Lower lobe of right lung (tissue), 2 donors: ENCODE data around the gene TTC32. TPM values are rescaled to one million over a fixed set of nuclear protein-coding genes. Genes with fewer than 3 reads are reported as not detected.
"Not testable (repeated sequence)": the region's sequence is repeated elsewhere in the genome, so short reads cannot be mapped to it uniquely, and the experiment has no call there.

Experiments
- ATAC-seq, 2 donors: fragments of 200-7000 bp; cut with Tn5 transposase; one replicate each; pipeline ENCODE4 v1.9.1; 2020 to 2022; ENCODE audit warnings: mild to moderate bottlenecking in 2 of 2, moderate library complexity in 2 of 2
- DNase-seq: peaks from one replicate; pipeline ENCODE4 v3.0.0-alpha.2; 2020
- H3K27ac ChIP-seq: fragments of 200-600 bp; one replicate; pipeline ENCODE4 v1.8.0; 2022
- H3K27me3 ChIP-seq: fragments of 200-600 bp; one replicate; pipeline ENCODE4 v1.8.0; 2022; ENCODE audit warnings: low read depth
- H3K36me3 ChIP-seq: fragments of 200-600 bp; one replicate; pipeline ENCODE4 v1.8.0; 2022; ENCODE audit warnings: mild to moderate bottlenecking
- H3K4me1 ChIP-seq: fragments of 200-600 bp; one replicate; pipeline ENCODE4 v1.8.0; 2022
- H3K4me3 ChIP-seq: fragments of 200-600 bp; one replicate; pipeline ENCODE4 v1.8.0; 2022; ENCODE audit warnings: mild to moderate bottlenecking
- H3K9me3 ChIP-seq: fragments of 200-600 bp; one replicate; pipeline ENCODE4 v1.8.0; 2022
- intact Hi-C: fragments of 100-400 bp; cut with DNase I; formaldehyde crosslinking; loops from one replicate; pipeline ENCODE4 v1.11.0; 2022
- total RNA-seq: library from RNA; stranded (reverse); fragmentation: NEBNext Ultra II Directional; extraction: Animal tissue kit (Norgen Biotek cat#: 25700); gene quantifications from one replicate; pipeline ENCODE4 v1.2.1, GENCODE V29; 2021
- TF ChIP-seq, protein P1 (sequence below): fragments of 200-600 bp; IDR thresholded peaks from one replicate; pipeline ENCODE4 v1.8.0; 2022; ENCODE audit warnings: antibody characterized with exemption, mild to moderate bottlenecking
- donor health status: DM: no; HTN: yes; CAD: no; lungs with severe emphysema.

TTC32 gene
- total RNA-seq, 1 donor from 2014 or later, result 10.3 TPM

DNA sequence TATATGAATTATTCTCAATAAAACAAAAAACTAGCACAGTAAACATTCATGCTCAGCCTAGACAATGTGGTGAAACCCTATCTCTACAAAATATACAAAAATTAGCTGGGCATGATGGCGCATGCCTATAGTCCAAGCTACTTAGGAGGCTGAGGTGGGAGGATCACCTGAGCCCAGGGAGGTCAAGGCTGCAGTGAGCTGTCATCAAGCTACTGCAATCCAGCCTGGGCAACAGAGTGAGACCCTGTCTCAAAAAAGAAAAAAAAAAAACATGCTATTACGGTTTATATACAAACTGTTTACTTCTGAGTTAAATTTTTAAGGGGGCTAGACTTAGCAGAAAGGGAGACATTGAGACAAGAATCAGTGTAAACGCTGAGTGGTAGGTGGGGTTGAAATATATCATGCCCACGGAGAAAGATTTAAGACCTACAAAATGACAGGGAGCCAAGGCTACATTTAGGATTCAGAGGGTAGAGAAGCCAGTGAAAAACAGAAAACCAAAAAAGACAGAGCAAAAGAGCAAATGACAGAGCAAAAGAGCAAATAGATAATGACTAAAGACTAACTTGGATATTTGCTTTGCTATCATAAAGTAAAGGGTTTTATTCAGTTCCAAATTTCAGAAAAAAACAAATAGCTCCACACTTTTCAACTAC is 7.5 kb downstream of the TTC32 start:
- TF ChIP-seq, protein P1, sequence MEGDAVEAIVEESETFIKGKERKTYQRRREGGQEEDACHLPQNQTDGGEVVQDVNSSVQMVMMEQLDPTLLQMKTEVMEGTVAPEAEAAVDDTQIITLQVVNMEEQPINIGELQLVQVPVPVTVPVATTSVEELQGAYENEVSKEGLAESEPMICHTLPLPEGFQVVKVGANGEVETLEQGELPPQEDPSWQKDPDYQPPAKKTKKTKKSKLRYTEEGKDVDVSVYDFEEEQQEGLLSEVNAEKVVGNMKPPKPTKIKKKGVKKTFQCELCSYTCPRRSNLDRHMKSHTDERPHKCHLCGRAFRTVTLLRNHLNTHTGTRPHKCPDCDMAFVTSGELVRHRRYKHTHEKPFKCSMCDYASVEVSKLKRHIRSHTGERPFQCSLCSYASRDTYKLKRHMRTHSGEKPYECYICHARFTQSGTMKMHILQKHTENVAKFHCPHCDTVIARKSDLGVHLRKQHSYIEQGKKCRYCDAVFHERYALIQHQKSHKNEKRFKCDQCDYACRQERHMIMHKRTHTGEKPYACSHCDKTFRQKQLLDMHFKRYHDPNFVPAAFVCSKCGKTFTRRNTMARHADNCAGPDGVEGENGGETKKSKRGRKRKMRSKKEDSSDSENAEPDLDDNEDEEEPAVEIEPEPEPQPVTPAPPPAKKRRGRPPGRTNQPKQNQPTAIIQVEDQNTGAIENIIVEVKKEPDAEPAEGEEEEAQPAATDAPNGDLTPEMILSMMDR, result no peak
- ATAC-seq (no peak), DNase-seq (no peak)
- H3K27ac ChIP-seq, result no peak overlapping the region
- intact Hi-C loops, result no loop called here
- no peak overlapping the region for H3K4me3 ChIP-seq
- H3K9me3 ChIP-seq, result no peaks in the 10 kb centered on the region
- no peaks in the 10 kb centered on the region for H3K36me3 ChIP-seq
- H3K27me3 ChIP-seq, result no peaks in the 10 kb centered on the region
- peaks cover 42% of the 10 kb centered on the region for H3K4me1 ChIP-seq

DNA sequence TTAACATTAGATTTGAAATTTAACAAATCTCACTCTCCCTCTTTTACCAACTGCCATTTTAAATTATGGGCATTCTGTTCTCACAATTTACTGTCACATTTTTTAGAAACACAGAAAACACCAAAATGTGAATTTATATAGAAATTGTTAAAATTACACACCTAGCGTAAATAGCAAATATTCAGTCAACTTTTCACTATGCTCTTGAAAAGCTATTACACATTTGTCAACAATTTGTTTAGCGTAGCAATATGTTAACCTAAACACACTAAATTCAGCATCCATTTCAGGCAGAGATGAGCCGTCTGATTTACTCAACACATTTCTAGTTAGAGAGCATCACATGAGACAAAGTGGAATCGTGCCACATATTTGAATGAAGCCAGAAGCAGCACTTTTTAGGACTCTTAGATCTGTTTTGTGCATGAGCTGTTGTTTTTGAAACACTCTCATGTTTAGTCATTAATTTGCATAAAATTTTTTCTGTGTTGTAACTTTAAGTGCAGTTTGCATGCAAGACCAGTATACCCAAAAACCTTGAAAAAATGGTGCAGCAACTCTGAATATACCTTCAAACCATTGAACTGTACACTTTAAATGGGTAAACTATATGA is 8.2 kb downstream of the TTC32 start:
- H3K27ac ChIP-seq, result no peak overlapping the region
- intact Hi-C loops, result no loop called here
- DNase-seq (no peak), ATAC-seq (no peak)
- no peak overlapping the region for H3K4me3 ChIP-seq
- TF ChIP-seq, protein P1, result no peak
- no peaks in the 10 kb centered on the region for H3K36me3 ChIP-seq
- no peaks in the 10 kb centered on the region for H3K27me3 ChIP-seq
- H3K9me3 ChIP-seq, result no peaks in the 10 kb centered on the region
- peaks cover 36% of the 10 kb centered on the region for H3K4me1 ChIP-seq

DNA sequence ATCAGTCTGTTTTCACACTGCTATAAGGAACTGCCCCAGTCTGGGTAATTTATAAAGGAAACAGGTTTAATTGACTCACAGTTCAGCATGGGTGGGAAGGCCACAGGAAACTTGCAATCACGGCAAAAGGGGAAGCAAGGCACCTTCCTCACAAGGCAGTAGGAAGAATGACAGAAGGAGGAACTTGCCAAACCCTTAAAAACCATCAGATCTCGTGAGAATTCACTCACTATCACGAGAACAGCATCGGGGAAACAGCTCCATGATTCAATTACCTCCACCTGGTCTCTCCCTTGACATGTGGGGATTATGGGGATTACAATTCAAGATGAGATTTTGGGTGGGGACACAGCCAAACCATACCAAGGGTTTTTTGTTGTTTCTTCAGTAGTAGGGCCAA is 9.8 kb downstream of the TTC32 start:
- H3K4me3 ChIP-seq, H3K27me3 ChIP-seq, H3K36me3 ChIP-seq, DNase-seq, H3K9me3 ChIP-seq, H3K27ac ChIP-seq, intact Hi-C loops: not testable (repeated sequence)
- ATAC-seq, result peak; percentile 23 to 72
- peaks cover 19% of the 10 kb centered on the region for H3K4me1 ChIP-seq

DNA sequence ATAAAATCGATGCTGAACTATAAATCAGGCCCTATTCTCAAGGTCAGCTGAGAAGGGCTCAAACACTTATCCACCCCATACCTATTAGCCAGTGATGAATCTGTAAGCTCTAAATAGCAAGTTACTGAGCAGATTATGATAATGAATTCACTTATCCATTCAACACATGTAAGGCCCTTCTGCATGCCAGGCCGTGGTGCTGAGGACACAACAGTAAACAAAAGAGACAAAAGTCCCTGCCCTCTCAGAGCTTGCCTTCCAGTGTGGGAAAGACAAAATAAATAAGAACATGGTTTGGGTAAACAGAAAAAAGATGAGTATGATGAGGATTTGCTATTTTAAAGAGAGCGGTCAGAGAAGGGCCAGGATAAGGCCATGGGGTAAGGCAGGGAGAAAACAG is 11.7 kb downstream of the TTC32 start:
- intact Hi-C loops, result no loop called here
- ATAC-seq (no peak), DNase-seq (no peak)
- Histone ChIP-seq H3K9me3 (no peaks in the 10 kb centered on the region), H3K4me1 (peaks cover 2% of the 10 kb centered on the region), H3K36me3 (no peaks in the 10 kb centered on the region), H3K27ac (no peak overlapping the region), H3K4me3 (no peak overlapping the region), H3K27me3 (no peaks in the 10 kb centered on the region)
- TF ChIP-seq, protein P1, result no peak

DNA sequence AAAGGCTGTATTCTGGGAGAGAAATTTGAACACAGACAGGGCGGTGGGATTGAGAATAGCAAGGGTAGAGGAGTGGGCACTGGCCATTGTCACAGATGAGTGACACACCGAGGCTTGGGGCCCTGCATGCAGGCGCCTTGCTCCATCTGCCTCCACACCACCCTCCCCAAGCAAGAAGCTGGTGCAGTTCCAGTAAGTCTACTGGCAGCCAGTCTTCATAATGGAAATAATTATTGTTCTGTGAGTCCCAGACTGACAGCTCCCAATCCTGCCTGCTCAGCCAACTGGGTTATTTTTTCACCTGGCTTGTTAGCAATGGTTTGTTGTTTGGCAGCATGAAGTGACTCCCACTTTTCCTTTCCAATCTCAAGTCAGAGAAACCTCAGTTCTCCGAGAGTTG is 13.0 kb downstream of the TTC32 start:
- intact Hi-C loops, result no loop called here
- DNase-seq, result no peak

DNA sequence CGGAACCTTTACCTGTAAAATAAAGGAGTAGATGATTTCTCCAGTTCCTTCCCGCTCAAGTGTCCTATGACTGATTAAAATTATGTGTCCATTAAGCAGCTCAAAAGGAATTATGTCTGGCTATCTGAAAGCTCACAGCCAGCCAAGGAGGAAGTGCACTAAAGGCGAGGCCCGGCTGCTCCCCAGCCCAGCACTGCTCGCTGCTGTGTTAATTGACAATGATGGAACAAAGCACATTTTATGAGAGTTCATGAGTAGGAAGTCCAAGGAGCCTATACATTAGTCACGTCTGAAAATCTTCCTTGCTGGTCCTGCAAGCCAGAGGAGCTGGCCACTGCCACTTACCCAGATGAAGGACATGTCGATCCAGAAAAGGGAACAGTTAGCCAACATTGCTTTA is 14.3 kb downstream of the TTC32 start:
- Histone ChIP-seq H3K4me3 (no peak overlapping the region), H3K36me3 (no peaks in the 10 kb centered on the region), H3K27me3 (no peaks in the 10 kb centered on the region), H3K9me3 (no peaks in the 10 kb centered on the region), H3K27ac (no peak overlapping the region), H3K4me1 (no peaks in the 10 kb centered on the region)
- TF ChIP-seq, protein P1, result no peak
- no peak for DNase-seq
- intact Hi-C loops, result no loop called here
- ATAC-seq, result no peak

More for the DNA sequence above, 13.0 kb downstream of the TTC32 start:
- no peak overlapping the region for H3K27ac ChIP-seq
- H3K4me3 ChIP-seq, result no peak overlapping the region
- H3K4me1 ChIP-seq, result no peaks in the 10 kb centered on the region
- no peaks in the 10 kb centered on the region for H3K9me3 ChIP-seq
- no peaks in the 10 kb centered on the region for H3K36me3 ChIP-seq
- TF ChIP-seq, protein P1, result no peak
- H3K27me3 ChIP-seq, result no peaks in the 10 kb centered on the region
- ATAC-seq, result no peak
